GM19240 (cell line): Measurements from ENCODE around the gene SLC25A34.

Experiments used
- DNase-seq: peaks from one replicate; pipeline ENCODE4 v3.0.0; 2011; ENCODE audit warnings: low spot score; ENCODE audit not compliant: insufficient read length

Gene SLC25A34

DNA sequence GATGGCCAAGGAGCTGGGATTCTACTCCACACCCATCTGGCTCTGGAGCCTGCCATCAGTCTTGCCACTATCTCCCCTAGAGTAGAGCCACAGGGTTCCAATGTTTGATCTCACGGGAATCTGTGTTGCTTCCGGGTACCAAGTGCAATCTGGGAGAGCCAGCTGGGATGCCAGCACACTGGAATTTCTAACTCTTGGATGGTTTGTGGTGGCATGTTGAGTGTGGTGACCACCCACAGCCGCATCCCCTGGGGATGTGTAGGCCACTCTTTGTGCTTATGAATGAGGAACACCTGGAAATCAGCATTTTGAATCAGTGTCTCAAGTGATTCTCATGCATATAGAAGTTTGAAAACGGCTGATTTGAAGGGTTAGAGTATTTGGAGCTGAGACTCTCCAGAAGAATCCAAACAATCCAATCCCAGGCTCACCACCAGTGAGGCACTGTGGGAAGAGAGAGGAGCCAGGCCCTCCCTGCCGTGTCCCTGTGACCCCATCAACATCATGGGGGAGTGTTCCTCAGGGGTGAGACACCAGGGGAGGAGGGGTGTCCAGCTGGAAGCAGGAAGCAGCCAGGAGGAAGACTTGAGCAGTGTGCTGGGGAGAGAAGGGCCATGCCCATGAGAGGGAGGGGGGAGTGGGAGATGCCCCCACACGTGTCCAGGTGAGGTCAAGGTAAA lies 35.9 kb downstream of the SLC25A34 start:
- no peak for DNase-seq

DNA sequence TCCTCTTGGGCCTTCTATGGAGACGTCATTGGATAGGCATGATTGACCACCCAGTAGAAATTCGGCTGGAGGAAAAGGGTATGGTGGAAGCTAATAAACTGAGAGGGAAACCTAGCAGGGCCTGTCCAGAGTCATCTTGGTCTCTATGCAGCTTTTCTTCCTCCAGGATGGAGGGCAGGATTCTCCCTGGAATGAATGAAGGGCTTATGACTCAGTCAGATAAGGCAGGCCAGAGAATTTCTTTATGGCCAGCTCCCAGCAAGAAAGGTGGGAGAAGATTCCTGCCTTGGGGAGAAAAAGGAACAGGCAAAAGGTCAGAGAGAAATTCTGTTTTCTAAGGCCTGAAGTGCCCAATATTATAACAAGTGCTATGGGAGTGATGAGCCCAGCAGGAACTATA lies 39.6 kb downstream of the SLC25A34 start:
- DNase-seq = no peak

DNA sequence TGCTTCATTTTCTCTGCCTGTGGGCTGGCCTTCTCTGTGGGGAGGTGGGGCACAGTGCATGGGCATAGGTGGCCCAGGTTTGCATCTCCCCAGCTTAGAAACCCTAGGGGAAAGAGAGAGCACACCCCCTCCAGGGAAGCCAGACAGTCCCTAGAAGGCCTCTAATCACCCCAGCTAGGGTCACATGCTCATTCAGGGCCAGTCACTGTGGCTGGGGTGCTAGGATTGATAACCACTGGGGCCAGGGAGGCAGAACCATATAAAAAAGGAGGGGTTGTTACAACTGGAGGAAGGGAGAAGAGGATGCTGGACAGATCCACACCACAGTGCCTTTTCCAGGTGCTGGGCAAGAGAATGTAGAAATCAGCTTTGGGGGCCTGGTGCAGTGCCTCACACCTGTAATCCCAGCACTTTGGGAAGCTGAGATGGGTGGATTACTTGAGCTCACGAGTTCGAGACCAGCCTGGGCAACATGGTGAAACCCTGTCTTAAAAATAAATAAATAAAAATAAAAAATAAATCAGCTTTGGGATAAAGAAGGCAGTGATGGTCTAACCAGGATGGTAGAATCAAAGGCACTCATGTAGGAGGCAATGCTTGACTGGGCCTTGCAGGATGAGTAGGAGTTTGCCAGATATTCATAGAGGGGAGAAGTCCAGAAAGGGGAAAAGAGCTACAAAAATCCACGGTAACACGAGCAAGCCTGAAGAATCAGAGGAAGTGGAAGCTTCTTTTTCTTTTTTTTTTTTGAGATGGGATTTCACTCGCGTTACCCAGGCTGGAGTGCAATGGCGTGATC lies 42.0 kb downstream of the SLC25A34 start:
- no peak for DNase-seq

DNA sequence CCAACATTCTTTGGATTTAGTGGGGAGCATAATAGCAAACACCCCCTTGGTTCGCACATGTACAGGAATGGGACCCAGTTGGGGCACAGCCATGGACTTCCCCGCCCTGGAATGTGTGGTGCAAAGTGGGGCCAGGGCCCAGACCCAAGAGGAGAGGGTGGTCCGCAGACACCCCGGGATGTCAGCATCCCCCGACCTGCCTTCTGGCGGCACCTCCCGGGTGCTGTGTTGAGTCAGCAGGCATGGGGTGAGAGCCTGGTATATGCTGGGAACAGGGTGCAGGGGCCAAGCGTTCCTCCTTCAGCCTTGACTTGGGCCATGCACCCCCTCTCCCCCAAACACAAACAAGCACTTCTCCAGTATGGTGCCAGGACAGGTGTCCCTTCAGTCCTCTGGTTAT lies 49.6 kb downstream of the SLC25A34 start:
- no peak for DNase-seq

DNA sequence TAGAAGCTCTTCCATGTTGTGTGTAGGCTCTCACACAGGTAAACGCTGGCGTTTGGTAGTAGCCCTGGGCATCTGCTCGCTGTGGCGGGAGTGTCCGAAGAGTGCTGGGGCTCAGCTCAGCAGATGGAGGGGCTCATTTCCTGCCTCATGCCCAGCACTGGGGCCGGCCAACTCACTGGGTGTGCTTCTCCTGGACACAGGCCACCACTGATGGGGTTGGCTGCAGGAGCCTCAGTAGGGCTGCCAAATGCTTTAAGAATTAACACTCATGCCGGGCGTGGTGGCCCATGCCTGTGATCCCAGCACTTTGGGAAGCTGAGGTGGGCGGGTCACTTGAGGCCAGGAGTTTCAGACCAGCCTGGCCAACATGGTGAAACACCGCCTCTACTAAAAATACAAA lies 50.5 kb downstream of the SLC25A34 start:
- DNase-seq = no peak

DNA sequence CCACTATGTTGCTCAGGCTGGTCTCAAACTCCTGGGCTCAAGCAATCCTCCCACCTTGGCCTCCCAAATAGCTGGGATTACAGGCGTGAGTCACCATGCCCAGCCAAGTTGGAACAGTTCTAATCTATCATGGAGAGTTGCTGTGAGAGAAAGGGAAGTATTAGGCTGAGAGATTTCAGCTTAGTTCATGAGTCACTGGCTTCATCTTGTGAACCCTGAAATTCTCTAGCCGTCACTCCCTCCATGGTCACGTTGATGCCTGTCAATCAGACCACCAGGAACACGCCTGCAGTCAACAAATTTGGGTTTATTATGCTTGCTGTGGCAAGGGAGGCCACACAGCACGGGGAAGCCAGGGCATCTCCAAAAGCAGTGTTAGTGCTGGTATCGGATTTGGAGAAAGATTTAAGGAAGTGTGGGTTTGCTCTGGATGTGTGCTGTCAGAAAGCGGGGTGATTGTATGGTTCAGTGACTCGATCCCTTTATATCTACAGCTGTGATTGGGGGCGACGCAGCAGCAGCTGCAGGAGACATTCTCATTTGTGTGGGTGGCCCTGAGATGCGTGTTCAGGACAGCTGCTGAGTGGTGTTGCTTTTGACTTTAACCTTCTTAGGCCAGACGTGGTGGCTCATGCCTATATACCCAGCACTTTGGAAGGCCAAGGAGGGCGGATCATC lies 52.7 kb downstream of the SLC25A34 start:
- DNase-seq = no peak
